Adipocyte (in vitro differentiated cells): ENCODE results near the gene HHIP.

ENCODE experiments used
- DNase-seq: peaks from one replicate; pipeline ENCODE4 v3.0.0-alpha.2; 2015; ENCODE audit warnings: low read depth
- H3K27me3 ChIP-seq: replicated peaks from 2 replicates; pipeline ENCODE4 v1.7.0; 2013; ENCODE audit warnings: mild to moderate bottlenecking, low read length, moderate library complexity; ENCODE audit not compliant: control insufficient read depth, insufficient read depth
- H3K36me3 ChIP-seq: 2 replicates; pipeline ENCODE4 v1.7.0; 2013; ENCODE audit warnings: low read length, mild to moderate bottlenecking, moderate library complexity; ENCODE audit not compliant: control insufficient read depth, insufficient read depth, severe bottlenecking
- H3K4me1 ChIP-seq: 2 replicates; pipeline ENCODE4 v1.7.0; 2013; ENCODE audit warnings: mild to moderate bottlenecking, low read length, moderate library complexity; ENCODE audit not compliant: control insufficient read depth, insufficient read depth
- H3K4me3 ChIP-seq: 2 replicates; pipeline ENCODE4 v1.7.0; 2013; ENCODE audit warnings: mild to moderate bottlenecking, low read length, moderate library complexity
- H3K9ac ChIP-seq: 2 replicates; pipeline ENCODE4 v1.7.0; 2013; ENCODE audit warnings: mild to moderate bottlenecking, low read length, moderate library complexity
- H3K9me3 ChIP-seq: 2 replicates; pipeline ENCODE4 v1.7.0; 2013; ENCODE audit warnings: mild to moderate bottlenecking, low read length, moderate library complexity; ENCODE audit not compliant: control insufficient read depth

HHIP gene

GRCh38 chr4:144645102-144645630 is 790 bp upstream of the HHIP start:
- Histone ChIP-seq H3K36me3 (no peaks in the 10 kb centered on the region), H3K4me1 (peaks cover 7% of the 10 kb centered on the region), H3K27me3 (peaks cover 32% of the 10 kb centered on the region), H3K9me3 (no peaks in the 10 kb centered on the region), H3K4me3 (peak overlapping the region; percentile 79), H3K9ac (no peak overlapping the region)
- DNase-seq: peak; percentile 13

- Histone ChIP-seq H3K36me3 (no peaks in the 10 kb centered on the region), H3K9ac (no peak overlapping the region), H3K9me3 (no peaks in the 10 kb centered on the region), H3K4me3 (peak overlapping the region; percentile 79), H3K4me1 (peaks cover 7% of the 10 kb centered on the region), H3K27me3 (peaks cover 32% of the 10 kb centered on the region)
- DNase-seq: peak; percentile 59
These were observed 653 bp downstream of the HHIP start for GRCh38 chr4:144646523-144647094.

DNA sequence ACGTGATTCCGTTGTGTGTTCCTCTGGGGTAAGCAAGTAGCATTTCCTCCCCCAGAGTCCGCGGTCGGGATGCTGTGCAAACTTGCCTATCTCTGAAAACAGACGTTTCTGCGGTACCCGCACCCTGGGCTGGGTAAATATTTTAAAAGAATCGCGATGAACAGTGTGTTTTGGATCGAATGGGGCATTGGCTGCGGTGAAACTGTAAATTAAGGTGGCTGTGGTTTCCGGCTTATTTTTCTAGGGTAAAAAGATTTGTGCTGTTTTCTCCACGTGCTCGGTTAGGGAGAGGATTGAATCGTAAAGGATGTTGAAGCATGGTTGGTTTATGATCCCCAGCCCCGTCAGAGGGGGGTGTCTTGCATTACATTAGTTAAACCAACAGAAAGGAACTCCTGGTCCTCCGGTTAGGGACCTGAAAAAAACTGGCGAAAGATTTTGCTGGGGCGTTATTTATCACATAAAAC is 1.2 kb downstream of the HHIP start:
- Histone ChIP-seq H3K9ac (no peak overlapping the region), H3K27me3 (peaks cover 32% of the 10 kb centered on the region), H3K4me3 (peak overlapping the region; percentile 79), H3K9me3 (no peaks in the 10 kb centered on the region), H3K4me1 (peaks cover 7% of the 10 kb centered on the region), H3K36me3 (no peaks in the 10 kb centered on the region)
- peak; percentile 43 for DNase-seq

DNA sequence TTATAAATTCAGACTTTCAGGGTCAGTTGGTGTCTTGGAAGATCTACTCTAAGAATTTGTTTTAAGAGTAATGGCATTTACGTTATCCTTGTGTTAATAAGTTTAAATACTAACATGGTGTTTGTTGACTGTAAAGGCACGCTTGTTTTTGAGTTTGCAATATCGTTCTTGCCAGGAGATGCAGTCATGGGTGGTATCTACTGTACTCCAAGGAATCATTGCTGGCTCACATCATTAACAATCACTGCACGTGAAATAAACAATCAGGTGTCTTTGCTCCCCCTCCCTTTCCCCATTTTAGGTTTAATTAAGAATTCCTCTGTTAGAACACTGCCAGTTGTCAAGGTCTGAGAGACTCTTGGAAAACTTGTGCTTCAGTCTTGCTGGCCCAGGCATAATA is 1.6 kb downstream of the HHIP start:
- H3K36me3 ChIP-seq: no peaks in the 10 kb centered on the region
- H3K9me3 ChIP-seq: no peaks in the 10 kb centered on the region
- peaks cover 7% of the 10 kb centered on the region for H3K4me1 ChIP-seq
- H3K4me3 ChIP-seq: peak overlapping the region; percentile 79
- no peak overlapping the region for H3K9ac ChIP-seq
- peaks cover 32% of the 10 kb centered on the region for H3K27me3 ChIP-seq
- no peak for DNase-seq

GRCh38 chr4:144648042-144648441 is 2.1 kb downstream of the HHIP start:
- Histone ChIP-seq H3K4me3 (no peak overlapping the region), H3K36me3 (no peaks in the 10 kb centered on the region), H3K4me1 (peaks cover 7% of the 10 kb centered on the region), H3K9ac (no peak overlapping the region), H3K27me3 (peaks cover 32% of the 10 kb centered on the region), H3K9me3 (no peaks in the 10 kb centered on the region)
- no peak for DNase-seq

DNA sequence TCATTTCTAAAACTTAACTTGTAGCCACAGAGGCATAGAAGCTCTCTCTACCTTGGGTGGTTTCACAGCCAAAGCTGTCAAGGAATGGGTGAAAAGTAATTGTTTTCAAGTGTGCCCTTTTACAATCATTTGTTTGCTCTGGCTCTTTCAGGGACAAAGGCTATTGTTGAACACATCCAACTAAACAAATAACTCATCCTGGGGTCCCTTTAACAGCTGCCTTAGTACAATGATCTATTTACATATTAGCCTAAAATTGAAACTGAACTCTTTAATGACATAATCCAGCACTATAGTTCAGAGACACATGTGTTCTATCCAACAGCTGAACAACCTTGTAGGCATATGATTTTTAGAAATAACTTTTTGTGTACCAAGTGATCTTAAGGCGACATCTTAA is 3.7 kb downstream of the HHIP start:
- Histone ChIP-seq H3K36me3 (no peaks in the 10 kb centered on the region), H3K4me3 (no peak overlapping the region), H3K9me3 (no peaks in the 10 kb centered on the region), H3K27me3 (peaks cover 32% of the 10 kb centered on the region), H3K4me1 (peaks cover 7% of the 10 kb centered on the region), H3K9ac (no peak overlapping the region)
- no peak for DNase-seq

GRCh38 chr4:144650311-144651005 is 4.5 kb downstream of the HHIP start:
- Histone ChIP-seq H3K27me3 (peaks cover 25% of the 10 kb centered on the region), H3K9ac (no peak overlapping the region), H3K9me3 (no peaks in the 10 kb centered on the region), H3K36me3 (no peaks in the 10 kb centered on the region), H3K4me1 (peaks cover 7% of the 10 kb centered on the region), H3K4me3 (no peak overlapping the region)
- DNase-seq: no peak

GRCh38 chr4:144653781-144654545 is 8.0 kb downstream of the HHIP start:
- H3K9ac ChIP-seq: no peak overlapping the region
- no peaks in the 10 kb centered on the region for H3K27me3 ChIP-seq
- no peak for DNase-seq
- H3K36me3 ChIP-seq: no peaks in the 10 kb centered on the region
- H3K9me3 ChIP-seq: no peaks in the 10 kb centered on the region
- no peak overlapping the region for H3K4me3 ChIP-seq
- peaks cover 9% of the 10 kb centered on the region for H3K4me1 ChIP-seq

DNA sequence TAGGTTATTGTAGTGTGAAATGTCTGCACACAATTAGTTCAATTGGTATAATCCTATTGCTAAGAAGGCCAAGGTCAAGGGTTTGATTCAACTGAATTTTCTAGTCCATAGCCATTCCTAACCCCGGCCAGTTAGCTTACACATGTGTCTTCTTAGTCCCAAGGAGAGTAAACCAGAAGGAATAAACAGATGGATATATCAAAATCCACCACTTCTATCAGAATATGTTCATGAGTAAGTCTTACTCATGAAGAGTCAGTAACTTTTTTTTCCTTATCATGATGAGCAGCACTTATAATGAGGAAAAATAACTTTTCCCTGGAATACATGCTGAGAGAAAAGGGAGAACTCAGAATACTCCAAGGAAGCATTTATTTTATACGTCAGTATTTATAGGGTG is 9.5 kb downstream of the HHIP start:
- no peak for DNase-seq
- H3K4me1 ChIP-seq: peaks cover 9% of the 10 kb centered on the region
- no peaks in the 10 kb centered on the region for H3K9me3 ChIP-seq
- no peaks in the 10 kb centered on the region for H3K36me3 ChIP-seq
- no peak overlapping the region for H3K4me3 ChIP-seq
- H3K27me3 ChIP-seq: no peaks in the 10 kb centered on the region
- H3K9ac ChIP-seq: no peak overlapping the region

- no peak overlapping the region for H3K9ac ChIP-seq
- H3K27me3 ChIP-seq: no peaks in the 10 kb centered on the region
- DNase-seq: no peak
These were observed 10.9 kb downstream of the HHIP start for GRCh38 chr4:144656850-144657249.

GRCh38 chr4:144658015-144658567 is 12.1 kb downstream of the HHIP start:
- Histone ChIP-seq H3K36me3 (no peaks in the 10 kb centered on the region), H3K27me3 (no peaks in the 10 kb centered on the region), H3K4me1 (peaks cover 9% of the 10 kb centered on the region), H3K9me3 (no peaks in the 10 kb centered on the region), H3K9ac (no peak overlapping the region), H3K4me3 (no peak overlapping the region)
- DNase-seq: no peak

More at GRCh38 chr4:144656850-144657249, 10.9 kb downstream of the HHIP start:
- Histone ChIP-seq H3K4me1 (peaks cover 9% of the 10 kb centered on the region), H3K36me3 (no peaks in the 10 kb centered on the region), H3K4me3 (no peak overlapping the region), H3K9me3 (no peaks in the 10 kb centered on the region)
